ENCODE data around the gene MAP4K3.

The MAP4K3 gene

DNA sequence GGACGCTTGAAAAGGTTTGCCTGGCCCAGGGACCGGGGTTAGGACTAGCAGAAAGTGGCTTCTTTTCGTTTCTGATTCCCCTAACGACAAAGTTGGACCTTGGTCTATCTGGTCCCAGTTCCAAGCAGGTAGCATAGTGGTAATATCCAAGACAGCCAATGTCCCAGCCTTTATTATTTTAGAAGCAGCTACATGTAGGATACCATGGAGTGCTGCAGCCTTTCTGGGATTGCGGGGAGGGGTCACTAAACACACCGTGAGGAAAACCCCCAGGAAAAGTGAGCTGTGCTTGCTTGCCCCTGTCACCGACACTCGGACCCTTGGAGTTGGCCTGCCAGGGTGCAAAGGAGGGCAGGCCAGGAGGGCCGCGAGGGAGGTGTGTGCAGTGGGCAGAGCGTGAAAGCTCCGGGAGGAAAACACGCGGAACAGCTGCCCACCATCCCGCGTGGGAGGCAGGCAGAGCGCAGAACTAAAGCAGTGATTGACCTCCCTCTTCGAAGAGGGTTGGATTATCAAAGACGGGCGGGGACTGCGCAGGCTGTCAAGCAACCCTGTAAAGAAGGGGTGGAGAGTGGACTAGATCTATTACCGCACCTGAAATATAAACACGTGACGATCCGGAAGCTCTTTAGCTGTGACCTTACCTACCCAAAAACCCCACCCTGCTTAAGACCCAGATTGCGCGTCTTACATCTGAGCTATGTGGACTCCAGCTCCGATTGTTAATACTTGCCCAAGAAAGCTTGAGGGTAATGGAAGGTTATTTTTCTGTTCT is 624 bp upstream of the MAP4K3 start:
- peak; percentile 44 for DNase-seq

DNA sequence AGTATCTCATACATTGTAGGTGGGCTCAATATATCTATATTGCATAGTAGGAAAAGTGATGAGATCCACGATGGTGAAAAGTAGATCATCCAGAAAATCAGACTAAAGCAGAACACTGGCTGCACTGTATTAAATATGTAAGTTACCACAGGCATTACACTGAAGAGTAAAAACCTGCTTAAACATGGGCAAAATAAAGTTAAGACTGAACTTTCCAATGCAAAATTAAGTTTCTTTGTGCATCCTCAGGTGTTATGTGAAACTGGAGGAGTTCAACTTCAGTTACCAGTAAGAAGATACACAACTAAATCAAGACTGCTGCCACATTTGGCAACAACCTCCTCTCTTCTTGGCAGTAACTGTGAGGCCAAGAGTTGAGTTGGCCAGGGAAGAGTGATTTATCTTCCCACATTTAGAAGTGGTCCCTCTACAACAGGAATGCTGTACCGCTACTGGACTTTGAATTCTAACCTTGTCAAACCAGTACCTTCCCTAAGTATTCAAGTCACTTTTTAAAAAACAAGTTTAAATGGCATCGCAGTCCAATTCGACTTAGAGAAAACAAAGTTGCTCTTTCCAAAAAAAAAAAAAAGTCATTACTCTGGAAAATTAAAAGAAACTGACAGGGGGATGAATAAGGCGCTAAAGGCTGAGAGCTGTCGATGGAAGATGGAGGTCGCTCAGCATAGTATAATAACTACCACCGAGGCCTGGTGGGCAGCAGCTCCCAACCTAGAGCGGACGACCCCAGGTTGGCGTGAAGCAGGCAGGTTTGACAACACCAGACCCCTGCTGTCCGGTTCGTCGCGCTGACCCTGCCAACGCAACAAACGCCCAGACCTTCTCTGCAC is 1.1 kb downstream of the MAP4K3 start:
- peak; percentile 16 for DNase-seq

DNA sequence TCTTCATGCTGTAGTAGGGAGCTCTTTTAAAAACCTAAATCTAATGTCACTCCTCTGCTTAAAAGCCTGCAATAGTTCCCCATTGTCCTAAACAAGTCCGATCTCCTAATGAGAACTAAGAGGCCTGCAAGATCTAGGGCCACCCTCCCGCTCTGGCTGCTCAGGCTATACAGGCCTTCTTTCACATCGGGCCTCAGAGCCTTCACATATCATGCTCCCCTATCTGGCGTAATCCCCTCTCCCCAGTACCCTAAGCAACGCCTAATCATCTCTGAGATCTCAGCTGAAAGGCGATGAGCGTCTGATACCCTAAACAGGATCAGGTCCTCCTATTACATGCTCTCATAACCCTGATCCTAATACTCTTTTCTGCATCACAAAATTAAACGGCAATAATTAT is 1.9 kb downstream of the MAP4K3 start:
- DNase-seq, result no peak

DNA sequence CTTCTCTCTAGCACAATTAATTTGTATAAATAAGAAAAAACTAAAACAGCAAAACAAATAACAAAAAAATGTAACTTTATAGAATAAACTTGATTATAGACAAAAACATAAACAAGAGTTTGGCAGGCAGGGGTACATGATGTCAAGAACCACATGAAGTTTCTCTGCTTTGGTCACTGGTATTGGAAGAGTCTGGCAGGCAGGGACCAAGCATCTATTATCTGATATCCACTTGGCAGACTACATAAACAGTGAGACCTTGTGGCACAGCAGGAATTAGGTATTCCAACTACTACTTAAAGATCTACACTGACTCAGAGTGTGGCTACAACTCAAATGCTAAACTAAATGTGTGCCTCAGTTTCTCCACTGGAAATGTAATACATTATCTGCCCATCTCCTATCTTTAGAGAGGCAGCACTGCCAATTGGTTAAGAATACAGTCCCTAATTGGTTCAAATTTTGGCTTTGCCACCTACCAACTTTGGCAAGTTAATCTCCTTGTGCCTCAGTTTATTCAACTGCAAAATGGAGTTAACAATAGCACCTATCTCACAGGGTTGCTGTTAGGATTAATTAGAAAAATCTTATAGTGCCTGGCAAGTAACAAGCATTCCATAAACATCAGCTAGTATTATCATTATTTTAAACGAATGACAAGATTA is 2.7 kb downstream of the MAP4K3 start:
- DNase-seq, result no peak

DNA sequence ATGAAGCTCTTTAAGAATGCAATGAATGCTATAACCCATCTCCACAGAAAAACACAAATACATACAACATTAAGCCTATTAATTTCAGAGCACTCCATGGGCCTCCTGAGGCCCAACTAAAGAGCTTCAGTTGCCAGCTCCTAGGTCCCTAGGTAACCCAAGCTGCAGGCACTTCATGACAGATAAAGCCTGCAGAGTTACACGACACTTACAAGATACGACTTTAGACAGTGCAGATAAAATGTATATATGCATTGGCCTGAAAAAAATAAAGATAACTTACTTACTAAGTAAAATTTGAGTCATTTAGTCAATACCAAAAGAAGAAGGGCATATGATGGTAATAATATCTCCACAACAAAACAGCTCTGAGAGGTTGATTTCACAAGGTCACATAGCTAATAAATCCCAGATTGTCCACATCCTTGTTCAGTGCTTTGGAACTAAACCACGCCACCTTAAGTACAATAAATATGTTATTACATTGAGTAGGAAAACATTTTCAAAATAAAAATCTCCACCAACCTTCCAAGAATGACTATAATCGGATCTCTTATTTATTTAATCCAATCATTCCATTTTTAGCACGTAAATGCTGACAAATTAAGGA is 3.4 kb downstream of the MAP4K3 start:
- DNase-seq, result no peak

DNA sequence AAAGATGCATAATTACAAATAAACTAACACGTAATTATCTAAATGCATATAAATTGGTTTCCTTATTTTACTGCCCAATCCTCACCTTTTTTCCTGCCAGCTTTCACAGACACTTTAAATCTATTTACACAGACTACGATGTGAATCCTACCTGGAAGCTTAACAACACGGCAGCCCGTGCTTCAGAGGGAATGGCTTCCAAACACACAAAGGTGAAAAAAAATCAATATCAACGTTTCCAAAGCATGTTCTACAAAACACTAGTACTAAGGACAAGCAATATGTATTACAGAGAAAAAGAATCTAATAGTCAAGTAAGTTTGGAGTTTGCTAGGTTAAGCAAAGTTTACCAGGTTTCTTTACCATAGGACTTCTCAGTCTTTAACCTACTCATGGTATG is 4.4 kb downstream of the MAP4K3 start:
- DNase-seq, result no peak

DNA sequence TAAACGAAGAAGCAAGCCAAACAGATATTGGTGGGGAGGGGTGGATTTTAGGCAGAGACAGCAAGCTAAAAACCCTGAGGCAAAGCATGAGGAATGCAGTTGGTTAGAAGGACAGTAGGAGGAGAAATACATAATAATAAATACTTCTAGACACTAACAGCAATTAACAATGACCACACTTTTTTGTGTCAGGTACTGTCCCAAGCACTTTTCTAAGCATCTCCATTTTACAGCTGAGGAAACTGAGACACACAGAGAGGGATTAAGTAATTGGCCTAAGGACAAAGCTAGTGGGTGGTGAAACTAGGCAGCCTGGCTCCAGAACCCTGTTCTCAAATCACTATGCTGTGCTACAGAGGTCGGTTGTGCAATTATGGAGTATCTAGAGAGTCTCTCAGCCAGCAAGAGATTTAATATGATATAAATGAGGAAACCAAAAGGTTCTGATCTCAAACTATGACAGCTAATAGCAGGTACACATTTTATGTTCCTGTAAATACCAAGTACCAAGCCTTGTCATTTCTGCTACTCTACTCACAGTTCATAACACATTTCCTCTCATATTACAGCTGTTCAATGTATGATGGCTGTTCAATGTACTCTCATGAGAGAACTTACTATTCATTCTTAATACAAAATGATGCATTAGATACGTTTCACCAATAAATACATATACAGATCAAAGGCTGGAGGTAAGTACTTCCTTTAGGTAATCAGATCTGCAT is 5.3 kb downstream of the MAP4K3 start:
- DNase-seq, result no peak

DNA sequence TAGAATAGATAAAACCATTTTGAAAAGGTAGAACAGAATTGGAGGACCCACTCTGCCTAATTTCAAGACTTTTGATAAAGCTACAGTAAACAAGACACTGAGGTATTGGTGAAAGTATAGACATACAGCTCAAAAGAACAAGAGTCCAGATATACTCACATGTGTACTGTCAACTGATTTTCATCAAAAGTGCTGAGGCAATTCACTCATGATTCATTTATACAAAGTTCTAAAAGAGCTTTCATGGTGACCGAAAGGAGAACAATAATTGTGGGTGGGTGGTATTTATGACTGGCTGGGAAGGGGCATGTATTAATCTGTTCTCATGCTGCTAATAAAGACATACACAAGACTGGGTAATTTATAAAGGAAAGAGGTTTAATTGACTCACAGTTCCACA is 7.3 kb downstream of the MAP4K3 start:
- DNase-seq, result no peak

DNA sequence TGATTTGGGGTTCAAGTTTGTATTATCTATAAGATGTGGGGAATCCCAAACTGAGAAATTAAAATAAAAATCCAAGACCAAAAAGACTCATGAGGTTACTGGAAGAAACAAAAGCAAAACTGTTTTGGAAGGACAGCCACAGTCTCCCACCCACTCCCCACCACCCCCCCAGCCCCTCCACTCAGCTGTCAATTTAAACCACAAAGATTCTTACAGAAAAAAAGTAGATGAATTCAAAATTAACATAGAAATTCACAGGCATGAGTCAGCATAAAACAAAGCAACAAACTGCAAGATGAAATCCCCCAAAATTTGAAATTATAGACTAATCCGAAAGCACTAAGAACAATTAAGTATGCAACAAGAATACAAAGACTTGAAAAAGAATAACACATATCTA is 12.1 kb downstream of the MAP4K3 start:
- no peak for DNase-seq

DNA sequence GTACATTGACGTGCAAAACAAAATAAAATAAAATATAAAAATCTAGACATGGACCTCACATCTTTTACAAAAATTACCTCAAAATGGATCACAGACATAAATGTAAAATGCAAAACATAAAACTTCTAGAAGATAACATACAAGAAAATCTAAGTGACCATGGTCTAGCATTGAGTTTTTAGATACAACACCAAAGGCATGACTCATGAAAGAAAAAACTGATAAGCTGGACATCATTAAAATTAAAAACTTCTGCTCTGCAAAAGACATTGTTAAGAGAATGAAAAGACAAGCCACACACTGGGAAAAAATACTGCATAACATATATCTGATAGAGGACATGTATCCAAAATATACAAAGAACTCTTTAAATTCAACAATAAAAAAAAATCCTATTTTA is 14.4 kb downstream of the MAP4K3 start:
- DNase-seq, result no peak

DNA sequence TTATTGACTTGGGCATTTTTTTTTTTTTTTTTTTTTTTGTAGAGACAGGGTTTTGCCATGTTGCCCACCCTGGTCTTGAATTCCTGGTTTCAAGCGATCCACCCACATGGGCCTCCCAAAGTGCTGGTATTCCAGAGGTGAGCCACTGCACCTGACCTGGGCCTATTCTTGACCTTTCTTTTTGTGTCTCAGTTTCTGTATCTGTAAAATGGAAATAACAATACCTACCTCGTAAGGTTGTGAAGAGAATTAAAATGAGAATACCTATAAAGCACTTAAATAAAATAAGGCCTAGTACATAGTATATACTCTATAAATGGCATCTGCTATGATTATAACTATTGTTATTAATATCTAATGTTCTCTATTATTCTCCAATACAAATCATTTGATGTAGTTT is 15.7 kb downstream of the MAP4K3 start:
- DNase-seq, result no peak

DNA sequence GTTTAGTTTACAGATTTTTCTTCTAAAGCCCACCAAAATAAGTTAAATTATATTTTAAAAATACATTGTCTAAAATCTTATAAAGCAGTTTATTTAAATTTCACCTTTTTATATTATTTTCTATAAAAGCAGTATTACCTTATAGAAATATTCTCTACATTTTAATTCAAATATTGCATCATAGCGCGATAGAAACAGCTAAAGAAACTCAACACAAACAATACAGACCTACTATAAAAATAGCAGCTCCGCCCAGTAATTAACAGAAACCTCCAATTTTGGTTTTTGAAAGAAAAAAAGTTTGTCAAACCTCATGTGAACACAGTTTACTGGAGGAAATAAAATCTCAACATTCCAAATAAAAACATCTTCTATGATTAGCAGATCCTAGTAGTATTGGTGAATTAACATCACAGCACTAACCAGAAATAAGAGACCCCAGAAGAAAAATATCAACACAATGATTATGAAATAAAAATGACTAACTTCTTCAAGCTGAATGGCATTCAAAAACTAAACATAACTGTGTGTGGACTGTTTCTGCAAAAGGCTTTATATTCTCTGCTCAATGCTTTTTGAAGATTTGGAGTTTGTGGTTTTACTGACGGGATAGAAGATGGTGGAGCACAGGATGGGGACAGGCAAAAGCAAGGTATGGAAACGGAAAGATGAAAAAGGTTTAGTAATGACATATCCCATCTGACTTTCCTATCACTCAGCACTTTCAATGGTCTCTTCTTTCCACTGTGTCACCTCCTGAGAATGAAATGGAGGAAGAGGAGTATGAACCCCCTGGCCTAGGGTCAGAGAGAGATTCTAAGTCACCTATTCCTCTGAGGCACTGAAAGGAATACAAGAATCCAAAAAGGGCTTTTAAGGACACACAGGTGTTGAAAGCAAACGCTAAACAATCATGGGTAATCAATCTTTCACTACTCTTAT is 17.5 kb downstream of the MAP4K3 start:
- DNase-seq, result no peak

DNA sequence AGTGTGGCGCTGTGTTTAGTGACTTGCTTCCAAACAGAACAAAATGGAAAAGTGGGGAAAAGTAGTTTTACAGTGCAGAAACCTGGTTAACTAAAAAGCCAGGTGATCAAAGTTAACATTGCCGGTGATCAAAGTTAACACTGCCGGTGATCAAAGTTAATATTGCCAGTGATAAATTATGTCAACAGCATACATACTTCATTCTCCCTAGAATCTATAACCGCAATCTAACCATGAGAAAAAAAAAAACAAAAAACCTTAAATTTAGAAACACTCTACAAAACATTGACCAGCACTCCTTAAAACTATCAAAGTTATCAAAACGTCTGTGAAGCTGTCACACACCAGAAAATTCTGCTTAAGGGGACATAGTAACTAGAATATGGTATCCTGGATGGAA is 18.6 kb downstream of the MAP4K3 start:
- no peak for DNase-seq

DNA sequence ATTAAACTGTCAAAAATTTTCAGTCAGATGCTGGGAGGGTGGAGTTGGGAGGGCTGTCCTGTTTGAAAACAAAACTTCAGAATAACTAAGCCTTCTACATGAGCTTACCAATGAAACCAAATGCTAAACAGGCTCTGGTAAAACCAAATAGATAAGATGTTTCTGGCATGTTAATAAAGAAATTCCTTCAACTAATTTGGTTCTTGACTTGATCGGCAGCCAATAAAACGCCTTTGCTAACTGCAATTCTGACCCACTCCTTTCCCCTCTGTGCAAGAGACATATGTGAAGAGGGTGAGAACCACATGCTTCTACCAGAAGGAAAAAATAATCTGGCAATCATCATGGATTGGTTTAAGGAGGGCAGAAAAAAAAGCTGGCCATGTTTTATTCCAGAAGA is 20.9 kb downstream of the MAP4K3 start:
- DNase-seq, result no peak

DNA sequence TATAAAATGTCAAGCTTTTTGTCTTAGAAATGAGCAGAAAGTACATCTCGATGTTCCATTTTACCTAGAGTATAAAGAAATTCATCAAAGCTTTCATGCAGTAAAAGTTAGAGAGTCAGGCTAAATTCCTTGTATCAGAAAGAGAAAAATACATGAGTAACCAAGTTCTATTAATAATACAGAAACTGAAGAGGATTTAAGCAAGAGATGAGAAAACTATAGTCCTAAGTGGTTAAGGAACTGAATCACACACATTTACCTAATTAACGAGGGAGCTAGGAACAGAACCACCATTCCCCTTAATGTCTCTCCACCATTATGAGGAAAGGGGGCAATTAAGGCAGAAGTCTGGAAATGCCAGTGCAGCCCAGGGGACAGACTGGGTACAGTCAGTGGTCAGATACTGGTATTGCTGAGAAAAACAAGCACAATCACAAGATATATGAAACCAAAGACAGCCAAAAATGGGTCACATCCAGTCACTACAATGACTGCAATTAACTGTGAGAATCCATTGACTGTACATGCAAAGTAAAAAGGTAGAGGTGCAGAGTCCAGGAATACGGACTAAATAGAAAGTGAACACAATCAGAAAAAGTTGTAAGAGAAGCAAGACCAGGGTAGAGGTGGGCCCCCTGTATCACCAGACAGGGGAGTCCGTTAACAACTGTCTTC is 23.9 kb downstream of the MAP4K3 start:
- DNase-seq, result no peak

DNA sequence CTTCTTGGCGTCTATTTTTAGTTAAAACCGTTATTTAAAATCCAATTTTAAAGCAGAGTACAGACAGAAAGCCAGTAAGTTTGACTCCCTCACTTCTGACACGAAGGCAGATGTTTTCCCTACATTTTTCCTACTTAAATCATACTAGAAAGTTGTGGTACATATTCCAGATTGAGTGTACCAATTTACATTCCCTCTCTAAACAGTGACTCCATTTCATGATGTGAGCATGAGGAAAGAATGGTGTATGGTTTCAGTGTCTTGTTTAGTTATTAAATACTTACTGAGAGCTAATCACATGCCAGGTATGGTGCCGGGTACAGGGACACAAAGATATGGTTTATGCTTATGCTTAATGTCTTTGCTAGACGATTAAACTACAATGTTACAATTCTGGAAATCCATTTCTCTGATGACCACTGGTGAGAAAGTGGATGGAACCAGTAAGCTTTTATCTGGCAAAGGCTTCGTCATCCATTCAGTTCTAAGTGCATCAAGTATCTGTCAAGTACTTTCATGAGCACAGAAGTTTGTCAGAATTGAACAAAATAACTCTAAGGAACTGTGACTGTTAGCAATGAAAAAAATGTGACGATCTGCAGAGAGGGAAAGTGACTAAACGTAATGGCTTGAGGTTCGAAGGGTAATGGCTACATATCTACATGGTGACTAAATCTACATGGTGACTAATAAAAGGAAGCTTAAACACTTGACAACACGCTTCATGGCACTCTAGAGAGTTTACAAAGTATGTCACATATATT is 25.7 kb downstream of the MAP4K3 start:
- no peak for DNase-seq

DNA sequence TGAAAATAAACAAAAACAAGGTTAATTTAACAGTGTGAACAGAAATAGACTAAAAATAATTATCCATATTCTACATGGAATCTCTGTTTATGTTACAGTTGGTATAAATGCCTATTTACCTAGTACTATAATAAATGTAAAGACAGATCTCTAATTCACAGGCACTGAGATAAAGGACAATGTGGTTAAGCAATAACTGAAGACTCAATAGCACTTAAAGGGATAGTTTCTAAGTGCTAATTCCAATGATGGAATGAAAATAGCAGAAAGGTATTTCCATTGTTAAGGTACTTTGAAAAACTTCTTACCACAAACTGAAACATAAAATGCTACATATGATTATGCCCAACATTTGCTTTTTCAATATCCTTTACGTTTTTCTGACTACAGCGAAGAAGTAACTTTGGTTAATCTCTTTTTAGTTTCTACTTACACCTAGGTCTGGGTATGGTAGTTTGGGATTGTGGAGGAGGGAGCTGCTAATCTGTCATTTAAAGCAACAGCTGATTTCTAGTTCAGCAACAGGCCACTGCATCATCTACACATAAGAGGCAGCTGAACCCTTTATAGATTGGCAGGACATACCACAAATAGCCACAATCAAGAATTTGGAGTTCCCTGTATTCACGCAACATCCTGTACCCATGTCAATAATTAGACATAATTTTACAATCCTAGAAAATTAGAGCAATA is 27.2 kb downstream of the MAP4K3 start:
- DNase-seq, result no peak

DNA sequence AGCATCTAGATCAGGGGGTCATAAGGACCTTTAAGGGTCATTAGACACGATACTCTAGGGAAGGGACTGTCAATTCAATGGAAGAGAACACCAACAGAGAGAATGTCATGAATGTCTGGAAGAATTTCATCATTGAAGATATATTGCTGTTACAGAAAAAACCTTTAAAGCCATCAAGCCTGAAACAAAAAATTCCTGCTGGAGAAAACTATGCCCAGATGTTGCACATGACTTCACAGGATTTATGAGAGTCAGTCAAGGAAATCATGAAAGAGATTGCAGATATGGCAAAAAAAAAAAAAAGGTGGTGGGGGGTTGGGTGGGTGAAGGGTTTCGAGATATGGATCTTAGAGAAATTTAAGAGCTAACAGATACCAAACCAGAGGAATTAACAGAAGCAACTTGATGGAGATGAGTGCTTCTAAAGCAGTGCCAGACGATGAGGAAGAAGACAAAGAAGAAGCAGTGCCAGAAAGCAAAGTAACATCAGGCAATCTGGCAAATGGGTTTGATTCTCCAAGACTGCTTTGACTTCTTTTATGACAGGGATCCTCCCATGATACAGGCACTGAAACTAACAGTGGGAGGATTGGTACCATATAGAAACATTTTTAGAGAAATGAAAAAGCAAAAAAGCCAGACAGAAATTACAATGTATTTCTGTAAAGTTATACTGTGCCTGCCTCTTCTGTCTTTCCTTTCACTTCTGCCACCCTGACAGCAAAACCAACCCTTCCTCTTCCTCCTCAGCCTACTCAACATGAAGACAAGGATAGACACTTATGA is 28.5 kb downstream of the MAP4K3 start:
- no peak for DNase-seq
